OCI-LY3 (cell line): Measurements from ENCODE around the gene SUN5.

Experiments used
- H2AFZ ChIP-seq: fragments of 200-600, 300-600 bp; shearing (Covaris generic); 2 replicates; pipeline ENCODE4 v1.6.0; 2014; ENCODE audit warnings: antibody characterized with exemption, low read depth, low read length
- H3K27ac ChIP-seq: fragments of 200-600, 300-600 bp; sonication (generic); 2 replicates; pipeline ENCODE4 v1.5.1; 2014; ENCODE audit warnings: mild to moderate bottlenecking, low read length, moderate library complexity, mixed read lengths
- H3K27me3 ChIP-seq: fragments of 200-600, 300-600 bp; sonication (generic); 2 replicates; pipeline ENCODE4 v1.6.1; 2014; ENCODE audit warnings: low read depth, low read length, mixed read lengths
- H3K36me3 ChIP-seq: fragments of 200-600, 300-600 bp; sonication (generic); replicated peaks from 2 replicates; pipeline ENCODE3; 2014; ENCODE audit warnings: low read depth, low read length, mixed read lengths
- H3K4me1 ChIP-seq: fragments of 300-600, 200-600 bp; sonication (generic); 2 replicates; pipeline ENCODE4 v1.6.1; 2014; ENCODE audit warnings: low read length, mixed read lengths
- H3K4me2 ChIP-seq: fragments of 200-600, 300-600 bp; sonication (generic); 2 replicates; pipeline ENCODE4 v1.6.1; 2014; ENCODE audit warnings: low read length, mixed read lengths
- H3K4me3 ChIP-seq: fragments of 300-600, 200-600 bp; sonication (generic); 2 replicates; pipeline ENCODE4 v1.5.1; 2014; ENCODE audit warnings: antibody characterized with exemption, mild to moderate bottlenecking, low read length, moderate library complexity
- H3K79me2 ChIP-seq: fragments of 300-600, 200-600 bp; shearing (Covaris generic); 2 replicates; pipeline ENCODE4 v1.6.1; 2014; ENCODE audit warnings: mild to moderate bottlenecking, low read length, mixed read lengths
- H3K9ac ChIP-seq: fragments of 300-600, 200-600 bp; shearing (Covaris generic); 2 replicates; pipeline ENCODE4 v1.6.0; 2014; ENCODE audit warnings: mild to moderate bottlenecking, low read length, moderate library complexity
- H3K9me3 ChIP-seq: fragments of 200-600, 300-600 bp; shearing (Covaris generic); 2 replicates; pipeline ENCODE4 v1.6.1; 2014; ENCODE audit warnings: low read length, mixed read lengths; ENCODE audit not compliant: insufficient read depth
- H4K20me1 ChIP-seq: fragments of 200-600, 300-600 bp; sonication (generic); 2 replicates; pipeline ENCODE4 v1.6.1; 2016; ENCODE audit warnings: low read length, mixed read lengths; ENCODE audit not compliant: insufficient read depth
- EZH2phosphoT487 ChIP-seq: fragments of 200-600 bp; shearing (Covaris generic); IDR thresholded peaks from 2 replicates; pipeline ENCODE4 v1.6.1; 2018; ENCODE audit warnings: antibody characterized with exemption, mixed run types, low read depth
- TF ChIP-seq, protein P1 (sequence below): fragments of 200-600, 300-600 bp; sonication (generic); IDR thresholded peaks from 2 replicates; pipeline ENCODE4 v1.5.1; 2014; ENCODE audit warnings: antibody characterized with exemption, low read length, low read depth

Gene SUN5

DNA sequence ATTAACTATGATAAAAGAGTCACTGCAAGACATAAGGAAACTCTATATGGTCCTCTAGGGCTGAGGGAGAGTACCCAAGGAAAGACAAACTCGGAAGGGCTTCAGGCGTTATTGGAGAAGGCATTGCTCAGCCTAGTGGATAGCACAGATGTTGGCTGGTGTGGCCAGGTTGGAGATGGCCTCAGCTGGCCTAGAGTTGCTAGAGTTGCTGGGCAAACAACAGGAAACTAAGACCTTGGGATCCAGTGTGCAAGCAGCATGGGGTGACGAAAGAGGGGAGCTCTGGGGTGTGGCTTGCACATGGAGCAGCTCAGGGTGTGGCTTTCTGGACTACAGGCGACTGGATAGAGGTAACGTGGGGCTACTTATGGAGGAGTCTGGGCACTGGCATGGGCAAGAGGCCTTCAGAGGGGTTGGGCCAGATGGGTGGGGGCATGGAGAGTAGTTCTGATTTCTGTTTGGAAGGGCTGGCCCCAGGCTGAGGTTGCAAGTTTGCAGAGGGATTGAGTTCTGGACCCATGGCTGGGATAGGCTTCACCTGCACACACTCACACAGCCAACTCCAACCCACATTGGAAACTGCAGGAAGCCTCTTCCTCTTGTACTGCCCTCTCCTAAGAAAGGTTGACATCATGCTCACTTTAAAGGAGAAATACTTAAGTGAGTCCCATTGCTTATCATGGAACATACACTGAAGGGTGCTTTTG is 22.0 kb upstream of the SUN5 start:
- Histone ChIP-seq H3K4me2 (no peak overlapping the region), H3K79me2 (no peaks in the 10 kb centered on the region), H2AFZ (no peak overlapping the region), H3K27me3 (peaks cover 38% of the 10 kb centered on the region), H3K27ac (no peak overlapping the region), H4K20me1 (no peaks in the 10 kb centered on the region), H3K4me3 (no peak overlapping the region), H3K4me1 (peaks cover 16% of the 10 kb centered on the region), H3K9me3 (no peaks in the 10 kb centered on the region), H3K36me3 (no peaks in the 10 kb centered on the region), H3K9ac (no peak overlapping the region)
- no peak for TF ChIP-seq EZH2phosphoT487
- TF ChIP-seq, protein P1, sequence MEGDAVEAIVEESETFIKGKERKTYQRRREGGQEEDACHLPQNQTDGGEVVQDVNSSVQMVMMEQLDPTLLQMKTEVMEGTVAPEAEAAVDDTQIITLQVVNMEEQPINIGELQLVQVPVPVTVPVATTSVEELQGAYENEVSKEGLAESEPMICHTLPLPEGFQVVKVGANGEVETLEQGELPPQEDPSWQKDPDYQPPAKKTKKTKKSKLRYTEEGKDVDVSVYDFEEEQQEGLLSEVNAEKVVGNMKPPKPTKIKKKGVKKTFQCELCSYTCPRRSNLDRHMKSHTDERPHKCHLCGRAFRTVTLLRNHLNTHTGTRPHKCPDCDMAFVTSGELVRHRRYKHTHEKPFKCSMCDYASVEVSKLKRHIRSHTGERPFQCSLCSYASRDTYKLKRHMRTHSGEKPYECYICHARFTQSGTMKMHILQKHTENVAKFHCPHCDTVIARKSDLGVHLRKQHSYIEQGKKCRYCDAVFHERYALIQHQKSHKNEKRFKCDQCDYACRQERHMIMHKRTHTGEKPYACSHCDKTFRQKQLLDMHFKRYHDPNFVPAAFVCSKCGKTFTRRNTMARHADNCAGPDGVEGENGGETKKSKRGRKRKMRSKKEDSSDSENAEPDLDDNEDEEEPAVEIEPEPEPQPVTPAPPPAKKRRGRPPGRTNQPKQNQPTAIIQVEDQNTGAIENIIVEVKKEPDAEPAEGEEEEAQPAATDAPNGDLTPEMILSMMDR: no peak

DNA sequence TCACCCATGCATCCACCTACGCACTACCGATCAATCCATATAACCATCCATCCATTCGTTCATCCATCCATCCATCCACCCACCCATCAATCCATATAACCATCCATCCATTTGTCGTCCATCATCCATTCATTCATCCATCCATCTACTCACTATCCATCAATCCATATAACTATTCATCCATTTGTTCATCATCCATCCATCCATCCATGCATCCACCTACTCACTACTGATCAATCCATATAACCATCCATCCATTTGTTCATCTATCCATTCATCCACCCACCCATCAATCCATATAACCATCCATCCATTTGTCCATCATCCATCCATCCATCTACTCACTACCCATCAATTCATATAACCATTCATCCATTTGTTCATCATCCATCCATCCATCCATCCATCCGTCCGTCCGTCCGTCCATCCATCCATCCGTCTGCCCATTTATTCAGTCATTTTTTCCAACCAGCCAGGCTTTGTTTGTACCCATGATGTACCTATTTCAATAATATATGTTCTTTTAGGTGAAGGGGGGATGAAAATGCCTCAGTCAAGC is 21.2 kb upstream of the SUN5 start:
- Histone ChIP-seq H3K9ac (no peak overlapping the region), H3K9me3 (no peaks in the 10 kb centered on the region), H3K27ac (no peak overlapping the region), H4K20me1 (no peaks in the 10 kb centered on the region), H3K4me1 (peaks cover 20% of the 10 kb centered on the region), H3K79me2 (no peaks in the 10 kb centered on the region), H3K4me3 (no peak overlapping the region), H3K27me3 (peaks cover 38% of the 10 kb centered on the region), H3K4me2 (no peak overlapping the region), H2AFZ (no peak overlapping the region), H3K36me3 (no peaks in the 10 kb centered on the region)
- TF ChIP-seq, protein P1: no peak
- no peak for TF ChIP-seq EZH2phosphoT487

DNA sequence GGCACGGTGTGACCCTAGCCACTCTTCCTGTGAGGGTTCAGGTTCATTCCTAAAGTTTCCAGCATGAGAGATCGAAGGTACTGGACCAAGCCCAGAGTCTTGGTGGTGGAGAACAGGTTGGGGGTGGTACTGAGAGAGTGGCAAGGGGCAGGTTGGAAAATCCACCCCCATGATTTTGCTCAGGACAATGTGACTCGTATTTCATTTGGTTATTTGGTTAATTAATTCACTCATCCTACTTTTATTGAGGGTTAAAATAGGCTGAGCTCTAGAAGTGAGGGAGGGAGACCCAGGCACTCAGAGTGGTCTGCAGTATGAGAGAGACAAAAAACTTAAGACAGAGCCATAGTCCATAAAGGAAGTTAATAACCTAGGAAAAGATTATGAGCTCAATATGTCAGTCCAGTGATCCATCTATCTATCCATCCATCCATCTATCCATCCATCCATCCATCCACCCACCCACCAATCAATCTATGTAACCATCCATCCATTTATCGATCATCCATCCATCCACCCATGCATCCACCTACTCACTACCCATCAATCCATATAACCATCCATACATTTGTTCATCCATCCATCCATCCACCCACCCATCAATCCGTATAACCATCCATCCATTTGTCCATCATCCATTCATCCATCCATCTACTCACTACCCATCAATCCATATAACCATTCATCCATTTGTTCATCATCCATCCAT is 20.5 kb upstream of the SUN5 start:
- peaks cover 20% of the 10 kb centered on the region for H3K4me1 ChIP-seq
- no peak overlapping the region for H3K27ac ChIP-seq
- H3K9me3 ChIP-seq: no peaks in the 10 kb centered on the region
- no peaks in the 10 kb centered on the region for H3K36me3 ChIP-seq
- H3K79me2 ChIP-seq: no peaks in the 10 kb centered on the region
- H3K4me2 ChIP-seq: no peak overlapping the region
- TF ChIP-seq EZH2phosphoT487: no peak
- TF ChIP-seq, protein P1: no peak
- no peak overlapping the region for H2AFZ ChIP-seq
- peaks cover 37% of the 10 kb centered on the region for H3K27me3 ChIP-seq
- no peak overlapping the region for H3K9ac ChIP-seq
- H3K4me3 ChIP-seq: no peak overlapping the region
- H4K20me1 ChIP-seq: no peaks in the 10 kb centered on the region

DNA sequence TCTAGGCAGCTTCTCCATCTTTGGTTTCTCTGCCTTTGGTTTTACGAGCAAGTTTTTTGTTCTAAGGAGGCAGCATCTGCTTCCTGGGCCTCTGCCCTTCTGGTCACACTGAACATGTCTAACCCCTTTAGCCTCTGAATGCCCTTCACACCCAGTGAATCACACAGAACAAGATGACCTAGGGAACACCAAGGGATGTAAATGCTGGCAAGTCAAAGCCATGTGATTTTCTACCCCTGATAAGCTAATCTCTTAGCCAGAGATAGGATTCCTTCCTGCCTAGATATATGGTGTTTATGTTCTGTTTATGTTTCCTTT is 20.0 kb upstream of the SUN5 start:
- no peak overlapping the region for H3K4me2 ChIP-seq
- no peak overlapping the region for H3K9ac ChIP-seq
- no peaks in the 10 kb centered on the region for H3K79me2 ChIP-seq
- no peaks in the 10 kb centered on the region for H4K20me1 ChIP-seq
- TF ChIP-seq EZH2phosphoT487: no peak
- TF ChIP-seq, protein P1: no peak
- no peak overlapping the region for H3K27ac ChIP-seq
- peaks cover 20% of the 10 kb centered on the region for H3K4me1 ChIP-seq
- H3K27me3 ChIP-seq: peaks cover 32% of the 10 kb centered on the region
- no peaks in the 10 kb centered on the region for H3K36me3 ChIP-seq
- H3K9me3 ChIP-seq: no peaks in the 10 kb centered on the region
- no peak overlapping the region for H3K4me3 ChIP-seq
- no peak overlapping the region for H2AFZ ChIP-seq
